OCI-LY1 (cell line): ENCODE results near the gene SPINT1.

Source experiments
- H2AFZ ChIP-seq: fragments of 200-600 bp; sonication (generic), shearing (Covaris generic); 2 replicates; pipeline ENCODE4 v1.6.0; 2014; ENCODE audit warnings: antibody characterized with exemption, mild to moderate bottlenecking, low read length
- H3F3A ChIP-seq: fragments of 200-600 bp; sonication (generic), shearing (Covaris generic); 2 replicates; pipeline ENCODE4 v1.6.0; 2014; ENCODE audit warnings: mild to moderate bottlenecking, antibody characterized with exemption, low read length, moderate library complexity; ENCODE audit not compliant: insufficient read depth
- H3K27ac ChIP-seq: fragments of 200-600 bp; sonication (generic); 2 replicates; pipeline ENCODE4 v1.5.1; 2014; ENCODE audit warnings: low read length, mixed run types, mild to moderate bottlenecking, low read depth; ENCODE audit not compliant: poor library complexity, severe bottlenecking
- H3K27me3 ChIP-seq: fragments of 200-600 bp; sonication (generic); 2 replicates; pipeline ENCODE4 v1.6.0; 2014; ENCODE audit warnings: antibody characterized with exemption, mild to moderate bottlenecking, low read length, moderate library complexity; ENCODE audit not compliant: insufficient read depth
- H3K36me3 ChIP-seq: fragments of 200-600 bp; sonication (generic); 2 replicates; pipeline ENCODE4 v1.6.1; 2014; ENCODE audit warnings: mild to moderate bottlenecking, antibody characterized with exemption, low read length, moderate library complexity, mixed read lengths; ENCODE audit not compliant: insufficient read depth
- H3K4me1 ChIP-seq: fragments of 200-600 bp; sonication (generic); 2 replicates; pipeline ENCODE4 v1.5.1; 2014; ENCODE audit warnings: mild to moderate bottlenecking, low read length, moderate library complexity; ENCODE audit not compliant: insufficient read depth, severe bottlenecking
- H3K4me2 ChIP-seq: fragments of 200-600 bp; sonication (generic), shearing (Covaris generic); 2 replicates; pipeline ENCODE4 v1.6.1; 2014; ENCODE audit warnings: low read length
- H3K4me3 ChIP-seq: fragments of 200-600 bp; sonication (generic); 2 replicates; pipeline ENCODE4 v1.5.1; 2014; ENCODE audit warnings: low read length, low read depth, mild to moderate bottlenecking, mixed read lengths; ENCODE audit not compliant: poor library complexity, severe bottlenecking
- H3K79me2 ChIP-seq: fragments of 200-600 bp; shearing (Covaris generic); 2 replicates; pipeline ENCODE4 v1.6.1; 2016; ENCODE audit warnings: mixed run types, low read length, mixed read lengths; ENCODE audit not compliant: insufficient read depth
- H3K9ac ChIP-seq: fragments of 200-600 bp; sonication (generic), shearing (Covaris generic); 2 replicates; pipeline ENCODE4 v1.6.1; 2014; ENCODE audit warnings: mild to moderate bottlenecking, low read length, mixed read lengths
- H3K9me2 ChIP-seq: fragments of 200-600 bp; sonication (generic), shearing (Covaris generic); 2 replicates; pipeline ENCODE4 v1.6.1; 2014; ENCODE audit warnings: low read depth, mild to moderate bottlenecking, low read length, mixed read lengths
- H3K9me3 ChIP-seq: fragments of 200-600 bp; shearing (Covaris generic); 2 replicates; pipeline ENCODE4 v1.6.1; 2014; ENCODE audit warnings: low read length, mixed read lengths
- H4K20me1 ChIP-seq: fragments of 200-600 bp; sonication (generic), shearing (Covaris generic); 2 replicates; pipeline ENCODE4 v1.6.0; 2016; ENCODE audit warnings: mild to moderate bottlenecking, low read length; ENCODE audit not compliant: insufficient read depth
- EZH2 ChIP-seq: fragments of 200-600 bp; sonication (generic), shearing (Covaris generic); IDR thresholded peaks from 2 replicates; pipeline ENCODE4 v1.8.0; 2017; ENCODE audit warnings: borderline replicate concordance, mixed run types, mild to moderate bottlenecking, antibody characterized with exemption, low read length, moderate library complexity, mixed read lengths
- TF ChIP-seq, protein P1 (sequence below): fragments of 200-600 bp; sonication (generic), shearing (Covaris generic); IDR thresholded peaks from 2 replicates; pipeline ENCODE4 v1.5.1; 2017; ENCODE audit warnings: mild to moderate bottlenecking, antibody characterized with exemption, low read length, moderate library complexity, mixed read lengths

Gene SPINT1

DNA sequence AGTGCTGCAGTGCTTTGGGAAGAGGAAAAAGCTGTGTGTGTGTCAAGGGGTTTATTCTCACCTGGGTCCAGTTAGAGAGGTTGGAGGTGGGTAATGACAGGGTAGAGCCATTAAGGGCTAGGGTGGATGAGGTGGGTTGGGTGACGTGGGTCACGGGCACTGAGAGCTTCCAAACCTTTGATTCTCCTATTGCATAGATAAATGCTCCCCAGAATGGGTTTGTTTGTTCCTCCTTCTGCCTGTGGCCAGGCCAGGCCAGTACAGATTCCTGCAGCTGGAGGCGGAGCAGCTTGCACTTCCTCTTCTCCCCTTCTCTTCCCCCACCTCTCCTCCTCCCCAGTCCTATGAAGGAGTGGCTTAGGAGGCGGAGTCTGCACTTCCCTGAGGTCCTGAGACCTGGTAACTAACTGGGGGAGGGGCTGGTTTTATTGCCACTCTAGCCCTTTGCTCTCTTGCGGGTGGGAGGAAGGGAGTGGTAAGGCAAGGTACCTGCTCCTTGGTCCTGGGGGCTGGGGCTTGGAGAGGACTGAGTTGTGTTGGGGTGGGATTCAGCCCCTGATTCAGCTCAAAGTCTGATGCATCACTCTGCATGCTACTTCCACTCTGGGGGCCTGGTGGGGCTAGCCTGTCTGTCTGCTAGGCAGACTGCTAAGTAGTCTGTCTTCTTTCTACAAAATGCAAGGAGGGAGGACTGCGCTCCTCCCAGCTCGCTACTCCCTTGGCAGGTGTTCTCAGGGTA lies 3.5 kb downstream of the SPINT1 start:
- Histone ChIP-seq H4K20me1 (no peaks in the 10 kb centered on the region), H3K4me3 (peak overlapping the region; percentile 18), H3K4me2 (peak overlapping the region; percentile 91), H3F3A (no peaks in the 10 kb centered on the region), H3K79me2 (no peaks in the 10 kb centered on the region), H3K9ac (no peak overlapping the region; the same call in 1 of the 2 replicates), H3K4me1 (peaks cover 37% of the 10 kb centered on the region), H3K27me3 (no peaks in the 10 kb centered on the region), H3K9me3 (no peaks in the 10 kb centered on the region), H3K27ac (peak overlapping the region; percentile 50), H3K36me3 (no peaks in the 10 kb centered on the region), H3K9me2 (no peaks in the 10 kb centered on the region), H2AFZ (no peak overlapping the region)
- no peak for TF ChIP-seq EZH2
- TF ChIP-seq, protein P1, sequence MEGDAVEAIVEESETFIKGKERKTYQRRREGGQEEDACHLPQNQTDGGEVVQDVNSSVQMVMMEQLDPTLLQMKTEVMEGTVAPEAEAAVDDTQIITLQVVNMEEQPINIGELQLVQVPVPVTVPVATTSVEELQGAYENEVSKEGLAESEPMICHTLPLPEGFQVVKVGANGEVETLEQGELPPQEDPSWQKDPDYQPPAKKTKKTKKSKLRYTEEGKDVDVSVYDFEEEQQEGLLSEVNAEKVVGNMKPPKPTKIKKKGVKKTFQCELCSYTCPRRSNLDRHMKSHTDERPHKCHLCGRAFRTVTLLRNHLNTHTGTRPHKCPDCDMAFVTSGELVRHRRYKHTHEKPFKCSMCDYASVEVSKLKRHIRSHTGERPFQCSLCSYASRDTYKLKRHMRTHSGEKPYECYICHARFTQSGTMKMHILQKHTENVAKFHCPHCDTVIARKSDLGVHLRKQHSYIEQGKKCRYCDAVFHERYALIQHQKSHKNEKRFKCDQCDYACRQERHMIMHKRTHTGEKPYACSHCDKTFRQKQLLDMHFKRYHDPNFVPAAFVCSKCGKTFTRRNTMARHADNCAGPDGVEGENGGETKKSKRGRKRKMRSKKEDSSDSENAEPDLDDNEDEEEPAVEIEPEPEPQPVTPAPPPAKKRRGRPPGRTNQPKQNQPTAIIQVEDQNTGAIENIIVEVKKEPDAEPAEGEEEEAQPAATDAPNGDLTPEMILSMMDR = no peak

DNA sequence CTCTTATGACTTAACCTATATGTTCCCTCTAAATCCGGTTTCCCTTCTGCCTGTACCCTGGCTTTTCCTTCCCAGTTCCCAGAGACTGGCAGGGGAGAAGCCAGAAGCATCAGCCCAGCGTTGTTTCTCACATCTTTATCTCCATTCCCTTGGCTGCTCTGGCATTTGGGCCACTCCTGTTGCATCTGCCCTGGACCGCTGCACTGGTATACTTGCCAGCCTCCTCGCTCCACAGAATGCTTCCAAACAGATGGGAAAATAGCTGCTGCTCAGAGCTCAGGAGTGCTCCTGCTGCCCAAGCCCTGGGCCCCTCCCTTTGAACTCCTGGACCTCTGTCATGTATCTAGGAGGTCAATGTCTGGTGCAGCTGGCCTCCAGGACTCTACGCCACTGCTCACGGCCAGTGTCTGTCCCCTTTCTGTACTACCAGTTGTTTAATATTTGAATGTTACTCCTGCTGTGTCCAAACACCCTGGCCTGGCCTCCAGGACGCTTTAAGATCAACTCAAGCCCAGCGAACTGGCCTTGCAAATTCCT lies 6.8 kb downstream of the SPINT1 start:
- H3K4me2 ChIP-seq = no peak overlapping the region
- H3K9me3 ChIP-seq = no peaks in the 10 kb centered on the region
- no peaks in the 10 kb centered on the region for H3K79me2 ChIP-seq
- peaks cover 21% of the 10 kb centered on the region for H3K4me1 ChIP-seq
- no peaks in the 10 kb centered on the region for H3K9me2 ChIP-seq
- no peaks in the 10 kb centered on the region for H3F3A ChIP-seq
- H4K20me1 ChIP-seq = no peaks in the 10 kb centered on the region
- no peak overlapping the region for H2AFZ ChIP-seq
- no peak overlapping the region for H3K27ac ChIP-seq
- no peaks in the 10 kb centered on the region for H3K27me3 ChIP-seq
- H3K9ac ChIP-seq = no peak overlapping the region
- TF ChIP-seq EZH2 = no peak
- TF ChIP-seq, protein P1 = no peak
- no peak overlapping the region for H3K4me3 ChIP-seq
- H3K36me3 ChIP-seq = 0 out of 2 replicates have a peak, but pooled peaks cover 7% of the 10 kb centered on the region

DNA sequence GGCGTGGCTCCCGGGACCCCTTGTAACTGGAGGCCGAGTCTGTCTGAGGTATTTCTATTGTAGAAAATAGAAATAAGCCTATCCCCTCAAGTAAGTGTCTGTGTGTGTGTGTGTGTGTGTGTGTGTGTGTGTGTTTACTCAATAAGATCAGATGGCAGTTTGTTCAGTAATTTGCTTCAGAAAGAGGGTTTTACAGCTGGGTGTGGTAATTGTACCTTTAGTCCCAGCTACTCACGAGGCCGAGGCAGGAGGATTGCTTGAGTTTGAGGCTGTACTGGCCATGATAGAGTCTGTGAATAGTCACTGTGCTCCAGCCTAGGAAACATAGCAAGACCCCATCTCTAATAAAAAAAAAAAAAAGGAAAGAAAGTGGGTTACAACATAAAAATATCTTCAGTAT lies 8.7 kb downstream of the SPINT1 start:
- TF ChIP-seq, protein P1 = no peak
- TF ChIP-seq EZH2 = no peak
- Histone ChIP-seq H3K9ac (no peak overlapping the region), H3K79me2 (no peaks in the 10 kb centered on the region), H2AFZ (no peak overlapping the region), H3K9me3 (no peaks in the 10 kb centered on the region), H3K4me3 (no peak overlapping the region), H3K9me2 (no peaks in the 10 kb centered on the region), H4K20me1 (no peaks in the 10 kb centered on the region), H3F3A (no peaks in the 10 kb centered on the region), H3K36me3 (peaks cover 14% of the 10 kb centered on the region; the same call in 1 of the 2 replicates), H3K27ac (no peak overlapping the region), H3K4me2 (no peak overlapping the region), H3K27me3 (no peaks in the 10 kb centered on the region), H3K4me1 (peaks cover 2% of the 10 kb centered on the region)
